Tibial nerve (tissue), 4 donors: ENCODE measurements around the gene TM9SF3.

ENCODE experiments used
- CTCF ChIP-seq, 5 experiments: fragments of 200-600 bp in 3 of 5; fragments of 450-650 bp in 2 of 5; sonication (generic) in 3 of 5; IDR thresholded peaks; one replicate each; pipeline ENCODE4 v1.5.1; 2016 to 2019; ENCODE audit warnings: antibody characterized with exemption in 5 of 5, mild to moderate bottlenecking in 3 of 5, moderate library complexity in 2 of 5
- EP300 ChIP-seq, 2 donors: sonication (generic); formaldehyde crosslinking; IDR thresholded peaks; one replicate each; pipeline ENCODE4 v1.6.1; 2017; ENCODE audit warnings: antibody characterized with exemption in 2 of 2, mild to moderate bottlenecking in 1 of 2
- POLR2A ChIP-seq, 2 donors: fragments of 450-650 bp; IDR thresholded peaks; one replicate each; pipeline ENCODE4 v1.6.1; 2017; ENCODE audit warnings: antibody characterized with exemption in 2 of 2, mild to moderate bottlenecking in 2 of 2, moderate library complexity in 2 of 2

DNA sequence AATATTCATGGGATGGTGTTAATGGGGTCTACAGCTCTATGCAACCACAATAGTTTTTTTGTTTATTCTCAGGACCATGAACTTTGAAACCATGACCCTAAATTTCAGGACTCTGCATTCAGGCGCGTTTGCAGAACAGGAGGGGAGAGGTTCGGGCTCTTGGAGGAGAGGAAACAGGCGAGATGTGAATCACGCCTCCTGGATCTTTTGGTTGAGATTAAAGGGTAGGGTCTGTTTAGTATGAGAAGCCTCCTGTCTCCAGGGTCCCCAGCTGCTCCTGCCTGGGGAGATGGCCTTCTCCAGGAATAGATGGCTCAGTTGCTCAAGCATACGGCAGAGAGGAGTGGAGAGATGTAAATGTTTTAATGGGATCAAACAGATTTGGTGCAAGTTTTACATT, 91.3 kb downstream of the TM9SF3 start:
- TF ChIP-seq CTCF (IDR thresholded peaks at IDR 0.05) (no peak), POLR2A (IDR thresholded peaks at IDR 0.05) (no peak), EP300 (IDR thresholded peaks at IDR 0.05) (no peak)
